Measurements from ENCODE around the gene FAM216B.

The FAM216B gene

GRCh38 chr13:42836930-42837690 lies 55.7 kb downstream of the FAM216B start:
- no peak for DNase-seq
